Inflammatory macrophage (primary cell): Measurements from ENCODE around the gene ARID5B.
"Not testable (repeated sequence)": the region's sequence is repeated elsewhere in the genome, so short reads cannot be mapped to it uniquely, and the experiment has no call there.

Experiments used
- DNase-seq, 2 donors: peaks; one replicate each; pipeline ENCODE4 v3.0.0-alpha.2; 2020 to 2022

ARID5B gene

DNA sequence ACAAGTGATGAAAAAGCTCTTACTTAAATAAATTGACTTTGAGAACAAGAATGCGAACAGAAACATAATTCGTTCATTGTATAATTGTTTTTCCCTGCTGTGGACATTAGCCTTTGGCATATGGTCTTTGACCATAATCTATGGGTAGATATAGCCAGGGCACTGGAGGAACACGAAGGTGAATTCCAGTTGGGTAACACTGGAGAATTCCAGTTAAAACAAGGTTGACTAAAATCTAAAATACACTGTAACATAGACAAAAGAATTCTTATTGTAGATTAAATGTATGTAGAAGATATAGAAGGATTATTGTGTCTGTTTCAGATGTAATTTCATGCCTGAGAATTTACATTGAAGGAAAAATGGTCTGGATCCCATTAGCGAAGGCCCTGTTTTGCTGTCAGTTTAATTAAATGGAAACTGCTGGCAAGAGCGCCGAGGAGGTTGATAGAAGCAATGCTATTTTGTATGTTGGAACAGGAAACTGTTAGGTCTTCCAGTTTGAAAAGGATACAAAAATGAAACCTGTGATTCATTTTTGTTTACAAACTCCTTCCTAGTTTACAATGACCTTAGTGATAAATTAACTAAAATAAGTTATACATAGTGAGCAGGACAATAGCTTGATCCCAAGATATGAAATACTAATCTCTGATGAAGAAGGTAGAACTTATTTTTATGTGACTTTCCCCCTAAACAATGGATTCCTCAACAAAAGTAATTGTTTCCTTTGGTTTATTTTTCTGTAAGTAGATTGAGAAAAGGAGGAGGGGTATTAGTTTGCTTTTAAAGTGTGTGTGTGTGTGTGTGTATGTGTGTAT lies 68.9 kb downstream of the ARID5B start:
- no peak for DNase-seq

DNA sequence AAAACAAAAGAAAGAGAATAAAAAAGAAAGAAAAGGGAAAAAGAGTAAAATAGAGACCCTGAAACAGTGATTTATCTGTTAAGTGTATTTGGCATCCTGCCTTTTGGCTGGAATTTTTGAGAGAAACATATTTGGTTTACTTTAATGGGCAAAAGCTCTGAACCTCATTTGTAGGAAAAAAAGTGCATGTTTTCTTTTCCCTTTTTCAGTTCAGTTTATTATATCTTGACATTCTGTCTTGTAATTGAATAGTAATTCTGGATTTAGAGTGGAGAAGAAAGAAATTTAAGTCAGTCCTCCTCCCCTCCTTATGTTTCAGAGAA lies 69.5 kb downstream of the ARID5B start:
- no peak for DNase-seq

DNA sequence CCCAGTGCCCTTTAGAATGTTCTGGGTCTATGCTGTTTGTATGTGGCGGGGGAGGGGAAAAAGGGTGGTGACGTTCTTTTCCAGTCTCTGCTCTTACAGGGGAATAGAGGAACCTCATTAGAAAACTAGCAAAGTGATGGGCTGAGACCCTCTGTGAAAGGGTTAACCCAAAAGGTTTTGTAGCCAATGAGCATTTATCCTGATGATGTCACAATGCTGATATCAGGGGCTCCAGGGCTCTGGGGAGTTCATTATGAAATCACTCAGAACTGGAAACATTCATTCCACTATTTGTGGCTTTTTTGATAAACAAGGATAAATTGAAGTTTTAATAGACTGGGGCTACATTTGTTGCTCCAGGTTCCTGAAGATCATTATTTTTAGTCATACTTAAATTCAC lies 71.7 kb downstream of the ARID5B start:
- no peak for DNase-seq

DNA sequence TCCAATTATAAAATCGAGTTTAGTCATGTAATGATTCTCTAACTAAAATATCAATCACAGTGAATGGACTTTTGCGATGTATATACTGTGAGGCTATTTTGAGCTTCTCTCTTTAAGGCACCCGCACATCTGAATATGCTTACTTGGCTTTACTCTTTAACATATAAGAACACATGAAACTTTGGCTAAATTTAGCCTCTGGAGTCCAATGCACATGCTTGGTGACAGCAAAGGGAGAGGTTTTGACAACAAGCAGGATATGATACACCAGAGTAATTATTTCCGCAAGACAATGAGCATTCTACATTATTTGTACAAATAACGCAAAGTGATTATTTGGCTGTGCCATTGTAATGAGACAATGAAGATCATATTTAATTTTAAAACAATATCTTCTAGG lies 72.4 kb downstream of the ARID5B start:
- DNase-seq, result no peak

DNA sequence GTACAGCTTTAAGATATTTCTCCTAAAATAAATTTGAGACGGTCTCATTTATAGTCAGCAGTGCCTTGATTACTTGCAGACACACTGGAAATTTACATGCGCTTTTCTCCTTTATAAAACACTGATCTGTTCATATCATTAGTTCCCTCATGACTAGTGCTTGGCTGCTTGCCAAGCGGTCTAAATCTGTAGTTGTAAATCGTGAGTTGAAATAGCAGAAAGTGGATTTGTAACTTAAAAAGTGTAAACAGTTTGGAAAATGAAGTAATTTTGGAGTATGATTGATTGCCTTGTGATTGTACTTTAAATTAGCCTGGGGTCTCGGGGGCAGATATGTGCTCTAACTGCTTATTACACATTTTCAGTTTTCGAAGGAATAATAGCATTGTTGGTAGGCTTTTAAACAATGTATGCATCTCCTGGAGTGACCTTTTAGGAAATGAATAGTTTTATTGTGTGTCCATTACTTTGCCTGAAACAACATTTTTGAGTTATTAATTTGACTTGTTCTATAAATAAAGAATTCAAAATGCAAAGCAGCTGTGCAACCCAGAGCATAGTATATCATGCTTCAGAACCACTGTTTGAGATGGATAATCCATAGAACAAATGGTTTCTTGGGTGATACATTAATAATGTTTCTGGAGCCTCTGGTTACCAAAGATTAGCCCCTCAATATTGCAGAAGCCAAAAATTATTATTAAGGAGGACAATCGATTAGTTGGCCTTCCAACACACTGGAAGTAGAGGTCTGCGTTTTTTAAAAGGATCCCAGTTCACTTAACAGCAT lies 73.3 kb downstream of the ARID5B start:
- peak; percentile 24 for DNase-seq

DNA sequence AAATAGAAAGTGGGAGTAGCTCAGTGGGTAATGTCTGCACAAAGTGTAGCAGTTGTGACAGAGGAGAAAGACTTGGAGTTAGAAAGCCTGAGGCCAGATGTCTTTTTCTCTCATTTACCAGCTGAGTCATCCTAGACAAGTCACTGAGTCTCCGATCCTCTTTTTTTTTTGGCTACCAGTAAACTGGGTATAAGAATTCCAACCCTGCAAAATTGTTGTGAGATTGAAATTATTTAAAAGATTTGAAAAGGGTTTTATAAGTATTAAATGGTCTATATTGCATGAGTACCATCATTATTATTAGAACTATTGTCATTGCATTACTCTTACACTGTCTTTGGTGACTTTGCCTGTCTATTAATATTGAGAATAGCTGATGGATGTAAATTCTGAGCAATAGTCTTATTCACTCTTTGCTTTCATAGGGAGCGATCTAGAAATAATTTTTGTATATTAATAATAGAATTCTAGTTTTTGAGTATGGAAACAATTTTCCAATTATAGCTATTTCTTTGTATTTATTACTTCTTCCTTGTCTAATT lies 74.0 kb downstream of the ARID5B start:
- DNase-seq, result peak; percentile 61 to 62

DNA sequence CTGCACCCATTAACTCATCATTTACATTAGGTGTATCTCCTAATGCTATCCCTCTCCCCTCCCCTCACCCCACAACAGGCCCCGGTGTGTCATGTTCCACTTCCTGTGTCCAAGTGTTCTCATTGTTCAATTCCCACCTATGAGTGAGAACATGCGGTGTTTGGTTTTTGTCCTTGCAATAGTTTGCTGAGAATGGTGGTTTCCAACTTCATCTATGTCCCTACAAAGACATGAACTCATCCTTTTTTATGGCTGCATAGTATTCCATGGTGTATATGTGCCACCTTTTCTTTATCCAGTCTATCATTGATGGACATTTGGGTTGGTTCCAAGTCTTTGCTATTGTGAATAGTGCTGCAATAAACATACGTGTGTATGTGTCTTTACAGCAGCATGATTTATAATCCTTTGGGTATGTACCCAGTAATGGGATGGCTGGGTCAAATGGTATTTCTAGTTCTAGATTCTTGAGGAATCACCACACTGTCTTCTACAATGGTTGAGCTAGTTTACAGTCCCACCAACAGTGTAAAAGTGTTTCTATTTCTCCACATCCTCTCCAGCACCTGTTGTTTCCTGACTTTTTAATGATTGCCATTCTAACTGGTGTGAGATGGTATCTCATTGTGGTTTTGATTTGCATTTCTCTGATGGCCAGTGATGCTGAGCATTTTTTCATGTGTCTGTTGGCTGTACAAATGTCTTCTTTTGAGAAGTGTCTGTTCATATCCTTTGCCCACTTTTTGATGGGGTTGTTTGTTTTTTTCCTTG lies 75.6 kb downstream of the ARID5B start:
- DNase-seq, result not testable (repeated sequence)

DNA sequence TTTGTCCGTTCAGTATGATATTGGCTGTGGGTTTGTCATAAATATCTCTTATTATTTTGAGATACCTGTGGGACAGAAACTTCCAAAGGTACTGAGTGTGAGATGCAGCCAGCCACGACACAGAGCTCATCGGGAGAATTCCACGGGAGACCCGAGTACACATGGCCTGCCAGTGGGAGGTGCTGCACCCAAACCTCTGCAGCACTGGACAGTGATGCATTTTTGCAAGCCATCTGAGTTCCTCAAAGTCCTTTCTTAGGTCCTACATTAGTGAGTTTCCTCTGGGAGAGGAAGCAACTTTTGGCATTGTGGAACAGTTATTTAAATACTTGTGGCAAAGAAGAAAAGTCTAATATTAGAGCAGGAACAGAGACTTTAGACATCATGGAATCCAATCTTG lies 77.5 kb downstream of the ARID5B start:
- peak; percentile 72 to 79 for DNase-seq

DNA sequence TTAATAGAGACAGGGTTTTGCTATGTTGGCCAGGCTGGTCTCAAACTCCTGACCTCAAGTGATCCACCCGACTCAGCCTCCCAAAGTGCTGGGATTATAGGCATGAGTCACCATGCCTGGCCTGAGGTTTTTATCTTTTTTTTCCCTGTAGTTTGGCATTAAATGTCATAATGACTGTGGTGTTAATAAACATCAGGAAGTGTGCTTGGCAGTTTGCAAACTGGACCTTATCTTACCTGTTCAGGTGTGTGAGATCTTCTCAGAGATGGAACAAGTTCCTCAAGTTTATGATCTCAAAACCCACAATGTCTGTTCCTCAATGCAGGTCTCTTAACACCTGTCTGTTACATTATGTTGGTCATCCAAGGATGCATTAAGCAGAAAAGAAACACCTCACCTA lies 80.0 kb downstream of the ARID5B start:
- no peak for DNase-seq

DNA sequence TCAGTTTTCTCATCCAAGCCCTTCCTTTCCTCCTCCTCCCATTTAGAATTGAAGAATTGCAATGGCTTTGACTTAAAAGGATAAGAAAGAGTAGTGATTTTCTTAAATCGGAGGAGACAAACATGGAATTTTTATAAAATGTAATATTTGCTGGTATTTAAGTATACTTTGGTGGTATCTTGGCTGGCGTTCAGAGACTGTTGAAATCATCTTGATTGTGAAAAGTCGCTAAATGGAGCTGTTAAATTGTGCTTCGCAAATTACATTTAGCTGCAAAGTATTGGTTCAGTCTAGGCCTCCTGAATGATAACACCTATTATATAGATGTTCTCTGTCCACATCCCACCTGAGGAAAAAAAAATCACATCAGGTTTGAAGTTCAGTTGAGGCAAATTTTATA lies 81.8 kb downstream of the ARID5B start:
- DNase-seq, result no peak

DNA sequence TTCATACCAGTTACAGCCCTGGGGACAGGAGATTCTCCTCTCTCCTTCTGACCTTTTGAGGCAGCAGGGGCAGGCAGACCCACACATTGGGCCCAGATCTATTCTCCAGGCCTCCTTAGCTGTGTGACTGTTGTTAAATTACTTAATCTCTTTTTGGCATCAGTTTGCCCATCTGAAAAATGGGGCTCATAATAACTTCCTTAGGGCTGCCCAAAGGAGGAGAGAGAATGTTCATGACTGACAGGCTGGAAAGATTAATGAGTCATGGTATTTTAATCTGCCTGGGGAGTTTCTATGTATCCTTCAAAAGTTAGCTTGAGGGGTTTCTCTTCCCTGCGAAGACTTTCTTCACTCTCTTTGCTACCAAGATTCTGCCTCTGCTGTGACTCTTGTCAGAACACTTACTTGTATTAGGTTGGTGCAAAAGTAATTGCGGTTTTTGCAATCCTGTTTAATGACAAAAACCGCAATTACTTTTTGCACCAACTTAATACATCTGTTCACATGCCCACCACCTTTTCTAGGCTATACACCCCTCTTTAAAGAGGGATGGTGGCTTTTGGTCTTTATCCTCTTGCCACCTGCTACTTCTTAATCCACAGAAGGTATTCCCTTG lies 83.4 kb downstream of the ARID5B start:
- no peak for DNase-seq

DNA sequence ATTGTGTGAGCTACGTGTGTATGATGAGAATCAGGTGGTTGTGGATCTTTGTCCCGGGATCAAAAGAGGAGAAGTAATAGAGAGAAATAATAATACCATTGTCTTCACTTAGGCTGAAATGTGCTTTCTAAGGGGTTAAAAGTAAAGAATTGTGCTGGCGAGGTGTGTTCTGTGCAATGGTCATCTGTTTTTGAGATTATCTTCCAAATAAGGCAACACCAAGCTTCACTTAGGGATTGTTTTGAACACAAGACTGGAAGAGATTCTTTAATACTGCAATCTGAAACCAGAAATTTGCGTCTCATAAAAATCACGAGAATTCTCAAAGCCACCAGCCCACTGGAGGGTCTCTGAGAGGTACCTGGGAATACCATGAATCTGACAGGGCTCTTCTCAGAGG lies 84.2 kb downstream of the ARID5B start:
- DNase-seq, result no peak

DNA sequence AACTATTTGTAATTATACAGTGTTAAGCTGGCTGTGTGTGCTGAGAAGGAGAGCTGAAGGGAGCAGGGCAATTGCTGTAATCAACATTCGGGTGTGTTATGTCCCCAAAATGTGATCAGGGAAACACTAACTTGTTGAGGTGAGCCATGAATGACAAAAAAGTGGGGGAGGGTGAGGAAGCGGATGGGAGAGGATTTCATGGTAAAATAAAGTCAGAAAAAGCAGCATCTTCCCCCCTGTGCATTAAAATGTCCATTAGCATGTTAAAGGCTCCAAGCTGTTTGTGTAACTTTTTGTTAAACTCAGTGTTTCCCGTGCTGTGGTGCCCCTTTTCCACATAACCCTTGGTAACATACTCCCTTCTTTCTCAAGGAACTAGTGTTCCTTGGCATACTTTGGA lies 84.9 kb downstream of the ARID5B start:
- DNase-seq, result no peak

DNA sequence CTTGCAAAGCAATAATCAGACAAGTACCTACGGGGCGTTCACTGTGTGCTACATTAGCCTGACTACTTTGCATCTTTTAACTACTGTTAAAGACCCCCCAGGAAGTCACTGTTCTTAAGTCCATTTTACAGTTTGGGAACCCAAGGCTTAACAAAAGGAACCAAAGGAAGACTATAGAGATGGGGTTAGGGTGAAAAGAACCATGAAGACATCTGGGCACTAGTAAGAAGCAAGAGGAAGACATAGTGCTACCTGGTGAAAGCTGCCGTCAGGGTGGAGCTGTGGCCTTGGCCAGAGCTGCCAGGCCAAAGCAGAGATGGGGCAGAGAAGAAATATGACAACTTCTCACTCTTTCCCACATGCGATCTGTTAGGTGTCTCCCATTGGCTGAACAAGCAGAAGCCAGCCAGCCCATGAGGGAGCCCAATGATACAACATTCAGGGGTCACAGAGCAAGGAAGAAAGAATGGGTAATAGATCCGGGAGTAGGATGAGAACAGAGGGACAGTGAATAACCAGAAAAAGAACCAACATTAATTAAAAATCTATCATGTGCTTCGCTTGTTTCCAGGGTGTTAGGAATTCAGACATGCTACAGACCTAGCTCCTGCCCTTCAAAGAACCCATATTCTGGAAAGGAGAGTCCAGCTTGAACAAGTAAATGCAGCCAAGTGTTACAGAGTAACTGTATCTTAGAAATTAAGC lies 85.4 kb downstream of the ARID5B start:
- DNase-seq, result no peak

DNA sequence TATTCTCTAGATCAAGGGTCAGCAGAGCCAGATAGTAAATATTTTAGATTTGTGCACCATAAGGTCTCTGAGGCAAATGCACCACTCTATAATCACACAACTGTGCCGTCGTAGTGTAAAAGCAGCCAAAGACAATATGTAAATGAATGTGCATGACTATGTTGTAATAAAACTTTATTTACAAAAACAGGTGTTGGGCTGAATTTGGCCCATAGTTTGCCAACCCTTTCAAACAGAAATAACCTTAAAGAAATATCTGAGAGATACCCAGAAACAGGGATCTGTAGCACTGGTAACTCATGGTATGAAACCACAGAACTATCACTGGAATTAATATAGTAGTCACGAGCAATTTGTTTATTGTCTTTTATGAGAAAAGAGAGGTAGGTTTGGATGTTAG lies 86.0 kb downstream of the ARID5B start:
- DNase-seq, result no peak

DNA sequence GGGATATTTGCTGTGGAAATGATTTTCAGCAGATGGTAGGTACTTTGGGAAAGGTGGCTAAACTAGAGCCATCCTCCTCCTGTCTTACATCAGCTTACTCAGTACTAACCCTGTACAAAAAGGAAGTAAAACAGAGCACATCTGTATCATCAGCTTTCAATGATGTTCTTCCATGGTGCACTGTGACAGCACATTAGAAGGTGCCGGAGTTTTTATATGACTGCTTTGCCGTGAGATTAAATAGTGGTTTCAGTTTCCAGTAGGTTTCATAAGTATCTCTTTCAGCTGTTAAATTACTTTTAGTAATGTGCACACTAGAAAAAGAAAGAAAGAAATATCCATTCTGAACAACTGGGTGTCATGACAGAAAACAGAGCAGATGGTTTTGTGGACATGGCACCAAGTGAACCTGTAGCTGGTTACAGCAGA lies 86.5 kb downstream of the ARID5B start:
- peak in 1 of 2 donors; percentile 2 for DNase-seq

DNA sequence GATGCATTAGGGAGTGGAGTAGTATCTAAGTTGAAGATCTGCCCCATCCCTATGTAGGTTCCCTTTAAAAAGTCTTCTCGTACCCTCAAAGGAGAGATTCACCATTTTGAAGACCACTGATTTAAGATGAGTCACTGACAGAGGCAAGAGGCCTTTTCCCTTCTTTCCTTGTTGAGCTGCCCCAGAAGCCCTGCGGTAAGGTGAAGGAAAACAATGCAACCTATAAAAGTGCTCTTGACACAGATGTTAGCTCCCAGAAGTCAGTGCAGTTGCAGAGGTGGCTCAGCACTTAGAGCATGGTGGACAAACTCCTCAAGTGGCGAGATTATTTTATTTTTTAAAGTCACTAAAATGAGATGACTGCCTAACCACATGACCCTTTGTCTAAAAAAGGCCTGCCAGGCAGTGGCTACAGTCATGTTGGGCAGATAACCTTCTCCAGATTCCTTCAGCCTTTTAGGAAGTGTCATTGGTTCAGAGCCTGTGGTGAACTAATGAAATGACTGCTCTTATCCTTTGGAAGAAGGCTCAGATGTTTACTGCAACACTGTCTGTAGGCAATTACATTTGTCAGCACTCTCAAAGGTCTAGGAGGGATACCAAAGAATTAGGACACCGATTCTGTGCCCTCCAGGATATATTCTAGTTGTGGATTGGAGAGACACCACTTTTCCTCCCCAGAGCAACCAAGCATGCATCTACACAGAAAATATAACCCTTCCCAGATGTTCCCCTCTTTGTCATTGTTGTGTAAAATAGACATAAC lies 88.7 kb downstream of the ARID5B start:
- DNase-seq, result no peak

DNA sequence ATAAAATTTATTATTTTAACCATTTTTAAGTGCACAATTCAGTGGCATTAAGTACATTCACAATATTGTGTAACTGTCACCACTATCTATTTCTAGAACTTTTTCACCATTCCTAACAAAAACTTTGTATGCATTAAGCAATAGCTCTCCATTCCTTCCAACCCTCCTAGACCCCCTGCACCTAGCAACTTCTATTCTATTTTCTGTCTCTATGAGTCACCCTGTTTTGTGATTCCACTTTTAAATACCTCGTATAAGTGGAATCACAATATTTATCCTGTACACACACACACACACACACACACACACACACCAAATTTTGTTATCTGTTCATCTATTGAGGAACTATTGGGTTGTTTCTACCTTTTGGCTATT lies 89.2 kb downstream of the ARID5B start:
- DNase-seq, result no peak

DNA sequence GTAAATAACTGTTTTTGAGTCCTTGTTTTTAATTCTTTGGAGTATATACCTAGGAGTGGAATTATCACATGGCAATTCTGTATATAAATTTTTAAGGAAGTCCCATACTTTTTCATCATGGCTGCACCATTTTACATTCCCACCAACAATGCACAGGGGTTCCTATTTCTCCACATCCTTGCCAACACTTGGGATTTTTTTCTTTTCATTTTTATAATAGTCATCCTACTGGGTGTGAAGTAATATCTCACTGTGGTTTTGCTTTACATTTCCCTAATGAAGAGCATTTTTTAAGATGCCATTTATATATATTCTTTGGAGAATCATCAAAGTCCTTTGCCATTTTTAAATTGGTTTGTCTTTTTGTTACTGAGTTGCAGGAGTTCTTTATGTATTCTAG lies 89.7 kb downstream of the ARID5B start:
- DNase-seq, result peak in 1 of 2 donors; percentile 26

DNA sequence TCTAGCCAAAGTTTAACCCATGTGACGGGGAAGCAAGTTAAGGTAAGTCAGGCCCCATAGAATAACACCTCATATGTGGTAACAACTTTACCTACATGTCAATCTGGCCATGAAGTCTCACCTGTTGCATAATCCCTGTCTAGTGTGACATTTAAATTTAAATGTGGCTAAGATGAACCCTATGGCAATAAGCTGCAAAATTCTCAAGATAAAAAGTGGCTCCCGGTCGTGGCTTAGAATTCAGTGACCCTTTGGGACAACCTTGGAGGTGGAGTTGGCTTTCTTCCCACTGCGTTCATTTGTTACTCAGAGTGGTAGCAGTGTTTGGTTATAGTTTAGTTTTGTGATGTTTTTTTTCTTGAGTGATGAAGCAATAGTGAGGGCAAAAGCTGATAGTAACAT lies 90.6 kb downstream of the ARID5B start:
- peak; percentile 9 to 33 for DNase-seq
